Measurements from ENCODE around the gene AXIN1.

DNA sequence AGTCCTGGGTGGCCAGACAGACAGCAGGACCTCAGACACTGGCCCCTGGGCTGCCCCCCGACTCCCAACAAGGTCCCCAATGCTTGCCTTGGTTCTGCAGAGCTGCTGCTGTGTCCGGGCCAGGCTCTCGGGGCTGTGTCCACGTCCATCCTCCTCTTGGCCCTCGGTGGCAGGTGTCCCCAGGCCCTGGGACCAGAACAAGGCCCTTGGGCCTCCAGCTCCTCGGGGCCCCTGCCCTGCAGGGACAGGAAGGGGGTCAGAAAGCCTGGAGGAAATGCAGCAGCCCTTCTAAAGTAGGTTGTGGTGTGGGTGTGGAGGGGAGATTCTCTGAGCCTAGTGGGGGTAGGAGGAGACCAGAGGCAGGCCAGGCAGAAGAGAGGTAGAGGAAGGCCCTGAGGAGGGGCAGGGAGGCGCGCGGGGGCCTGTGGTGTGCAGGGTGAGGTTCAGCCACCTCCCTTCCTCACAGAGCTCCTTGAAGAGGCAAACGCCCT is 2.5 kb upstream of the AXIN1 start:
- TF ChIP-seq CTCF (IDR thresholded peaks at IDR 0.05), result no peak
- no peak for TF ChIP-seq POLR2A (IDR thresholded peaks at IDR 0.05)
